ENCODE measurements around the gene SNRPF.

Gene SNRPF

GRCh38 chr12:95884998-95885397 is 26.2 kb downstream of the SNRPF start:
- Histone ChIP-seq H3K27ac (ENCODE audit: low read length) (no peak overlapping the region), H3K4me3 (ENCODE audit: low read length) (no peak overlapping the region), H3K4me1 (ENCODE audit: control insufficient read depth, insufficient read depth, low read length) (no peaks in the 10 kb centered on the region), H3K36me3 (ENCODE audit: control insufficient read depth, insufficient read depth, low read length) (no peaks in the 10 kb centered on the region), H3K27me3 (ENCODE audit: control insufficient read depth, insufficient read depth, low read length) (no peaks in the 10 kb centered on the region), H3K9me3 (ENCODE audit: control insufficient read depth, insufficient read depth, low read length) (no peaks in the 10 kb centered on the region)
- DNase-seq (ENCODE audit: low read depth, low spot score), result no peak
- no CpG with 5 or more reads among the region's 3 CpGs for whole genome bisulfite sequencing (ENCODE audit: insufficient coverage, insufficient read length)

GRCh38 chr12:95887311-95887710 is 28.6 kb downstream of the SNRPF start:
- WGBS (ENCODE audit: insufficient coverage, insufficient read length), result no CpG with 5 or more reads among the region's 5 CpGs

GRCh38 chr12:95890958-95891357 is 32.2 kb downstream of the SNRPF start:
- Histone ChIP-seq H3K4me1 (ENCODE audit: control insufficient read depth, insufficient read depth, low read length) (no peaks in the 10 kb centered on the region), H3K9me3 (ENCODE audit: control insufficient read depth, insufficient read depth, low read length) (no peaks in the 10 kb centered on the region), H3K27ac (ENCODE audit: low read length) (no peak overlapping the region), H3K36me3 (ENCODE audit: control insufficient read depth, insufficient read depth, low read length) (no peaks in the 10 kb centered on the region), H3K27me3 (ENCODE audit: control insufficient read depth, insufficient read depth, low read length) (no peaks in the 10 kb centered on the region; the same call in 1 of the 2 replicates), H3K4me3 (ENCODE audit: low read length) (no peak overlapping the region)
- WGBS (ENCODE audit: insufficient coverage, insufficient read length), result no CpG with 5 or more reads among the region's 3 CpGs
- DNase-seq (ENCODE audit: low read depth, low spot score), result no peak

More at GRCh38 chr12:95887311-95887710, 28.6 kb downstream of the SNRPF start:
- H3K4me3 ChIP-seq (ENCODE audit: low read length), result no peak overlapping the region
- no peaks in the 10 kb centered on the region for H3K36me3 ChIP-seq (ENCODE audit: control insufficient read depth, insufficient read depth, low read length)
- no peaks in the 10 kb centered on the region for H3K4me1 ChIP-seq (ENCODE audit: control insufficient read depth, insufficient read depth, low read length)
- H3K9me3 ChIP-seq (ENCODE audit: control insufficient read depth, insufficient read depth, low read length), result no peaks in the 10 kb centered on the region
- no peak overlapping the region for H3K27ac ChIP-seq (ENCODE audit: low read length)
- H3K27me3 ChIP-seq (ENCODE audit: control insufficient read depth, insufficient read depth, low read length), result no peaks in the 10 kb centered on the region
- no peak for DNase-seq (ENCODE audit: low read depth, low spot score)

- no peaks in the 10 kb centered on the region for H3K36me3 ChIP-seq (ENCODE audit: control insufficient read depth, insufficient read depth, low read length)
- no peak overlapping the region for H3K27ac ChIP-seq (ENCODE audit: low read length)
- WGBS (ENCODE audit: insufficient coverage, insufficient read length), result no CpG with 5 or more reads among the region's 4 CpGs
- H3K9me3 ChIP-seq (ENCODE audit: control insufficient read depth, insufficient read depth, low read length), result no peaks in the 10 kb centered on the region
- H3K27me3 ChIP-seq (ENCODE audit: control insufficient read depth, insufficient read depth, low read length), result no peaks in the 10 kb centered on the region; the same call in 1 of the 2 replicates
- H3K4me1 ChIP-seq (ENCODE audit: control insufficient read depth, insufficient read depth, low read length), result no peaks in the 10 kb centered on the region; the same call in 1 of the 2 replicates
- no peak overlapping the region for H3K4me3 ChIP-seq (ENCODE audit: low read length)
- no peak for DNase-seq (ENCODE audit: low read depth, low spot score)
These were observed 38.1 kb downstream of the SNRPF start for GRCh38 chr12:95896846-95897245.

GRCh38 chr12:95898081-95898480 is 39.3 kb downstream of the SNRPF start:
- Histone ChIP-seq H3K36me3 (ENCODE audit: control insufficient read depth, insufficient read depth, low read length) (no peaks in the 10 kb centered on the region), H3K4me3 (ENCODE audit: low read length) (no peak overlapping the region), H3K27me3 (ENCODE audit: control insufficient read depth, insufficient read depth, low read length) (no peaks in the 10 kb centered on the region; the same call in 1 of the 2 replicates), H3K4me1 (ENCODE audit: control insufficient read depth, insufficient read depth, low read length) (no peaks in the 10 kb centered on the region; the same call in 1 of the 2 replicates), H3K27ac (ENCODE audit: low read length) (no peak overlapping the region), H3K9me3 (ENCODE audit: control insufficient read depth, insufficient read depth, low read length) (no peaks in the 10 kb centered on the region)
- WGBS (ENCODE audit: insufficient coverage, insufficient read length), result no CpG with 5 or more reads among the region's 4 CpGs
- DNase-seq (ENCODE audit: low read depth, low spot score), result no peak

GRCh38 chr12:95908573-95908972 is 49.8 kb downstream of the SNRPF start:
- Histone ChIP-seq H3K4me1 (ENCODE audit: control insufficient read depth, insufficient read depth, low read length) (no peaks in the 10 kb centered on the region), H3K27ac (ENCODE audit: low read length) (no peak overlapping the region), H3K4me3 (ENCODE audit: low read length) (no peak overlapping the region), H3K36me3 (ENCODE audit: control insufficient read depth, insufficient read depth, low read length) (no peaks in the 10 kb centered on the region), H3K27me3 (ENCODE audit: control insufficient read depth, insufficient read depth, low read length) (no peaks in the 10 kb centered on the region), H3K9me3 (ENCODE audit: control insufficient read depth, insufficient read depth, low read length) (no peaks in the 10 kb centered on the region)
- no peak for DNase-seq (ENCODE audit: low read depth, low spot score)

GRCh38 chr12:95909871-95910270 is 51.1 kb downstream of the SNRPF start:
- no peaks in the 10 kb centered on the region for H3K9me3 ChIP-seq (ENCODE audit: control insufficient read depth, insufficient read depth, low read length)
- H3K4me1 ChIP-seq (ENCODE audit: control insufficient read depth, insufficient read depth, low read length), result no peaks in the 10 kb centered on the region
- H3K36me3 ChIP-seq (ENCODE audit: control insufficient read depth, insufficient read depth, low read length), result no peaks in the 10 kb centered on the region
- no peaks in the 10 kb centered on the region for H3K27me3 ChIP-seq (ENCODE audit: control insufficient read depth, insufficient read depth, low read length)
- DNase-seq (ENCODE audit: low read depth, low spot score), result no peak
- H3K27ac ChIP-seq (ENCODE audit: low read length), result no peak overlapping the region
- no CpG with 5 or more reads among the region's 3 CpGs for WGBS (ENCODE audit: insufficient coverage, insufficient read length)
- H3K4me3 ChIP-seq (ENCODE audit: low read length), result no peak overlapping the region
